HG03280 (cell line): ENCODE results near the gene MED15.
"Not testable (repeated sequence)": the region's sequence is repeated elsewhere in the genome, so short reads cannot be mapped to it uniquely, and the experiment has no call there.

Experiments
- ATAC-seq: cut with Tn5 transposase; IDR thresholded peaks from one replicate; pipeline ENCODE4 v1.9.1; 2021; ENCODE audit warnings: mild to moderate bottlenecking, moderate library complexity; ENCODE audit not compliant: unreplicated experiment

Gene MED15

DNA sequence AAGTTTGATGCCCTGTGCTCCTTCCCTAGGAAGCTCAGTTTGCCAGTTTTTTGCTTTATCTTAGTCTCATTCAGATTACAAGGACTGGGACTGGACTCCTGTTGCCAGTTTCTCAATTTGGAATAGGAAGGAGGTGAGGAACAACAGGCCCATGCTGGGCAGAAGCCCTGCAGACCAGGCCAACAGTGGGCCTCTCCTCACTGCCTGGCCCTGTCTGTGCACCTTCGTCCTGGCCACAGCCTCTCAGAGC, 23.7 kb downstream of the MED15 start:
- no peak for ATAC-seq

DNA sequence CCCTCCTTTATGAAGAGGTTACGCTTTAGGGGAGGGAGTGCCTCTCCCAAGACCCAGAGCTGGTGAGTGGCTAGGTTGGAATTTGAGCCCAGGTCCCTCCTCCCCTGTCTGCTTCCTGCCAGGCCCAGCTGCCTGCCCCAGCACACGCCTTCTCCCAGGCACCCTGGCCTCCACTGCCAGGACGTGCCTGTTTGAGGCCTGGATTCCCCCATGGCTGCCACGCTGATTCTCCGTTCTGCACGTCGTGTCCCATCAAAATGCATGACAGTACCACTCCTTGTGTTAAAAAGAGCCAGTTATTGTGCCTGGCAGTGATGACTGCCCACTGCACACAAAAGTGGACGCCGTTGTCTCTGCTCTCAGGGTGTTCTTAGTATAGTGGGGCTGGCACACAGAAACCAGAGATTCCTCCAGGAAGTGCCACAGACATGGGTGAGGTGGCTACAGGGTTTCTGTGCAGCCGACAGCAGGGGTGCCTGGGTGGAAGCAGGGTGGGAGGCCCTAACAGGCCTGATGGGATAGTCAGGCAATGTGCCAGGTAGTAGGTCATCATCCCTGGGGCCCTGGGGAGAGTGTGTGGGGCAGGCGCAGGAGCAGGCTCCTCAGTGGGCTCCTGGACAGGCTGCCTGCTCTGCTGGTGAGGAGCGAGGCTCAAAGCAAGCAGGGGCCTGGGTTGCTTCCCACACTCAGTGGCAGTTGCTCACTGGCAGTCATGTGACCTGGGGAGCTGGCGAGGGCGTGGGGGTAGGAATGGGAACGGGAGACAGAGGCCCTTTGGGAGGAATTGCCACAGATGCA, 24.2 kb downstream of the MED15 start:
- no peak for ATAC-seq

DNA sequence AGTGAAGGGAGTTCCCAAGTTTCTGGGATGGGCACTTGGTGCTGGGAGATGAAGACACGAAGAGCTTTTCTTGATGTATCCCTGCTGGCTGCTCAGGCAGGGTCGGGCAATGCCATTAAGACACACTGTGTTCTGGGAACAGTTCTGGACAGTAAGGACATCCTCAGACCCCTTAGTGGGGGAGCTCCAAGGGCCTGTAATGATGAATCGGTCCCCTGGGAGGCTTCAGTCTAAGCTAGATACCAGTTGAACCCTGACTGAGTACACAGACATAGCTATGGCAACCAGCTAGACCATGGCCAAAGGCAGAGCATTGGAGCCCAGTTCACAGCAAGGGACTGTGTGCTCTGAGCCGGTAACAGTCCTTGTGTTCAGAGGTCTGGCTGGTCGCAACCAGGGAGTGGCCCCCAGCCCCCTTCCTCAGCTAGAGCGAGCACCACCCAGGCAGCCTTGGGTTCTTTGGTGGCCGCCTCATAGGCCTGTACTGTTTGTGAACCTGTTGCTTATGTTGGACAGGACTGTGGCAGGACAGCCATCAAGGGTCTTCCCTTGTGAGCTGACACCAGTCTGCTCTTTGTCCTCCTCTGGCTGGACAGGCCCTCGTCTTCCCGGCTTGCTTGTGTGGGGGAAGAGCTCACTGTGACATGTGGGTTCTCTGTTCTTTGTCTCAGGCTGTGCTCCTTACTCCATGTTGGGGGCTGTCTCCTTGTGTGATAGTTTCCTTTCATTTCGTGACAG, 25.0 kb downstream of the MED15 start:
- ATAC-seq: no peak

DNA sequence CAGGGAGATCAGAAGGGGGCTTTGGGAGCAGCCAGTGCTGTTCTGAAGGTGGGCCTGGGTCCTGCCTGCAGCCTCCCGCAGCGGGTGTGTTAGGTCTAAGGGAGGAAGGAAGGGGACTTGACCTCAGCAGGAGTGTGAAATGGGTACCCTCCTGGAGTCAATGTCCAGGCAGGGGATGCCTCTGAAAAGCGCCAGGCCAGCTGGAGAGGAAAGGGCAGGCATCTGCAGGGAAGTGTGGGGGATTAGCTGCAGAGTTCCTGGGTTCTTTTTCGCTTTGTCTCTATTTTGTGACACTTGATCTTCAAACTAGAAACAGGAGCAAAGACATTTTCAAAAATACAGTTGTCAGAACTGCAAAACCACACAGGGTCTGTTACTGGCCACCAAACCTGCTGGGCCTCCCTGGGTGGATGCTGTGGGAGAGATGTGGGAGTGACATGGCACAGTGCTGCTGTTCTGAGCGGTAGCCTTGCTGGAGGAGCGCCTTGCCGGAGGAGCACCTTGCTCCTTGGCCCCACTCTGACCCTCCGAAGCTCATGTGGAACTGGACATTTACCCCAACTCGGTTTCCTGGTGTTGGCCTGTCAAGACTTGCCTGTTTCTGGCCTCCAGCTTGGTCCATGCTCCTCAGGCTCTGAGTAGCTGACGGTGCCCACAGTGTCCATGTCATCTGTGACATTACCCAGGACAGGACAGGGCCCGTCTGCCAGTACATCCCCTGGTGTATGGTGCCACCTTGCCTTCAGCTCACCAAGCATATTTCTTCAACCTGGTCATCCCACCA, 25.9 kb downstream of the MED15 start:
- no peak for ATAC-seq

DNA sequence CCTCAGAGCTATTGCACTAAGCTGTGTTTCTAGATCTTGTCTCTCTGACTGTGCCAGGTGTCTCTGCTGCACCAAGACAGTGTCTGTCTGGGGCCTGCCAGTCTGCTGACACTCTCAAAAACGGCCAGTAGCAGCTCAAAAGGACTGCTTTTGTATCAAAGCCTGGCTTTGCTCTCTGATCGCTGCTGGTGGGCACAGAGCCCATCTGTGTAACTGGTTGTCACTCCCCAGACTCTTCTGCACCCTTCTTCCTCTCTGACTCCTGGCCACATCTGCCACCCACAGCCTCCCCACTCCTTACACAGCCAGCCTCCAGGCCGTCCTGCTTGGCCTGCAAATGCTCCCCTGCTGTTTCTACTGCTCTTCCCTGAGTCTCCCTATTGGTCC, 26.5 kb downstream of the MED15 start:
- ATAC-seq: no peak

DNA sequence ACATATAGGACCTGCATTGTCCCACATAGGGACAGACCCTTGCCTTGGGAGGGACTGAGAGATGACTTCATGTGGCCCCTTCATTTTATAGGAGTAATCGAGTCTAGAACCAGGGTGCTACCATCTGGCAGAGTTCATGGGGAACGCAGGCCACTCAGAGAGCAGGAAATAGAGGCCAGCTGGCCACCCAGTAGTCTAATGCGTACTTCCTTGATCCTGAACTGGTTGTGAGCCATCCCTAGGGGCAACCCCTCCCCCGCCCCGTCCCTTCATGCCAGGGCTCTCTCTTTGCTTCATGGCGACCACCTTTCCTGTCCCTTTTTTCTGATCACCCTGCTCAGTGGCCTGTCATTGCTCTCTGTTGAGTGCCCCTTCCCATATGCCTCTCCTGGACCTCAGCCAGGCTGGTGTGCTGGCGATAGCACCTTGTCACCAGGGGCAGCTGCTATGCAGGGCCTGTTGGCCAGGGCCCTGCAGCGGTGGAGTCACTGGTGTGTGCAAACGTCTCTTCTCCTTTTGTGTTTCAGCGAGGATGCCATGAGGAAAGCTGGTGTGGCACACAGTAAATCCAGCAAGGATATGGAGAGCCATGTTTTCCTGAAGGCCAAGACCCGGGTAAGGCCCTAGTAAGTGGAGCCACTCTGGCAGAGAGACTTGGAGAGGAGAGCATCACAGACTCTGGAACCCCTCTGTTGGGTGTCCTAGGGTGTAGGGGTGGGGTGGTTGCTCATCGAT, 29.3 kb downstream of the MED15 start:
- no peak for ATAC-seq

DNA sequence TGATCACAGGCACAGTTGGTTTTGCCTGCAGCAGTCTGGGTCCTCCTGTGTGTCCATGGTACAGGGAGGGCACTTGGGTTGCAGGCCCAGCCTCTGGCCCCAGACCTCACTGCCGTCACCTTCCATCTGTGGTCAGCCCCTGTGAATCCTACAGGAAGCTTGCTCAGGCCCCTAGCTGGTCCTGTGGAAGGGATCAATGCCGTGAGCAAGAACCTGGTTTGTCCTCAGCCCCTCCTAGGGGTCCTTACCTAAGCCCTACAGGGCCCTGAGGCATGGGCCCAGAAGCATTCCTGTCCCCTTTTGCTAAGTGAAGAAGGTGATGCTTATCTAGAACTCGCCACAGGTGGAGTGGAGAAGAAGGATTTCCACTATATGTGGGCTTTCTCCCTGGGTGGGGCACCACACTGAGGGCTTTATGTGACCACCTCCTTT, 29.9 kb downstream of the MED15 start:
- ATAC-seq: no peak

DNA sequence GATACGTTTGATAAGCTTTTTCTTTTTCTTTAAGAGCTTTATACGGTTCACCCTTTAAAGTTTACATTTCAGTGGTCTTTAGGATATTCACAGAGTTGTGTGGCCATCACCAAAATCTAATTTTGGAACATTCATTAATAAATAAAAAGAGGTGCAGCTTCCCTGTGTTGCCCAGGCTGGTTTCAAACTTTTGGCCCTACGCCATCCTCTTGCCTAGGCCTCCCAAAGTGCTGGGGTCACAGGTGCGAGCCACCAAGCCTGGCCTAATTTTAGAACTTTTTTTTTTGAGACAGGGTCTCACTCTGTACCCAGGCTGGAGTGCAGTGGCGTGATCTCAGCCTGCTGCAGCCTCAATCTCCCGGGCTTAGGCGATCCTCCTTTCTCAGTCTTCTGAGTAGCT, 30.6 kb downstream of the MED15 start:
- no peak for ATAC-seq

DNA sequence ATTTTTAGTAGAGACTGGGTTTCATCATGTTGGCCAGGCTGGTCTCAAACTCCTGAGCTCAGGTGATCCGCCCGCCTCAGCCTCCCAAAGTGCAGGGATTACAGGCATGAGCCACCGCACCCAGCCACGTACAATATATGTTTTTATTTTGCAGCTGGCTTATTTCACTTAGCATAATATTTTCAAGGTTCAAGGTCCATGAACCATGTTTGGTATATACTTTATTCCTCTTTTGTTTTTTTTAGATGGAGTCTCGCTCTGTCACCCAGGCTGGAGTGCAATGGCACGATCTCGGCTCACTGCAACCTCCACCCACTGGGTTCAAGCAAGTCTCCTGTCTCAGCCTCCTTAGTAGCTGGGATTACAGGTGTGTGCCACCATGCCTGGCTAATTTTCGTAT, 31.5 kb downstream of the MED15 start:
- not testable (repeated sequence) for ATAC-seq

DNA sequence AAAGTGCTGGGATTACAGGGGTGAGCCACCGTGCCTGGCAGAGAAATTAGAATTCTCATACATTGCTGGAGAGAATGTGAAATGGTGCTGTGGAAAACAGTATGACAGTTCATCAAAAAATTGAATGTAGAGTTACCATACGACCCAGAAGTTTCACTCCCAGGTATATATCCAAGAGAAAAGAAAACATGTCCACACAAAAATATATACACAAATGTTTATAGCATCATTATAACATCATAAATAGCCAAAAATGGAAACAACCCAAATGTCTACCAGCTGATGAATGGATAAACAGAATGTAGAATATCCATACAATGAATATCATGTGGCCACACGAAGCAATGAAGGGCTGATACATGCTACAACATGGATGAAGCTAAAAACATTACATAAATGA, 34.6 kb downstream of the MED15 start:
- ATAC-seq: no peak

DNA sequence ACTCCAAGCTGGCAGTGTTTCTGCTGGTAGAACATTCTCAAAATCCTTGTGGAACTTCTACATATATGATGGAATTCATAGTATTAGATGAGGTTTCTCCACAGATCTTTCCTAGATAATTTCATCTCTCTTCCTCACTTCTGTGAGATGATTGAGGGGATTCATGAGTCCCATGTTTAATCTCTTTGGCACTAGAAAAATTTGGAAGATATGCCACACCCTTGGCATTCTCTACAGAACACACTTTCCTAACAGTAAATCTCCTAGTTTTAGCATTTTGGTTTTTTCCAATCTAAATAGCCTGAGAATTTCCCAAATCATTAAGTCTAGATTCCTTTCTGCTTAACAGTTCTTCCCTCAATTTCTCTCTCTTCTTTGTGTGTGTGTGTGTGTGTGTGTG, 35.3 kb downstream of the MED15 start:
- ATAC-seq: no peak

DNA sequence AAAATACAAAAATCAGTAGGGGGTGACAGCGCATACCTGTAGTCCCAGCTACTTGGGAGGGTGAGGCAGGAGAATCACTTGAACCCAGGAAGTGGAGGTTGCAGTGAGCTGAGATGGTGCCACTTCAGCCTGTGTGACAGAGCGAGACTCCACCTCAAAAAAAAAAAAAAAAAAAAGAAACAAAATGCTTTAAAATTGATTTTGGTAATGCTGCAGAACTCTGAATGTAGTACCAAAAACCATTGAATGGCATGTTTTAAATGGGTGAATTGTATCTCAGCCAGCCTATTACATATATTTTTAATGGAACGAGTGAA, 37.9 kb downstream of the MED15 start:
- not testable (repeated sequence) for ATAC-seq

DNA sequence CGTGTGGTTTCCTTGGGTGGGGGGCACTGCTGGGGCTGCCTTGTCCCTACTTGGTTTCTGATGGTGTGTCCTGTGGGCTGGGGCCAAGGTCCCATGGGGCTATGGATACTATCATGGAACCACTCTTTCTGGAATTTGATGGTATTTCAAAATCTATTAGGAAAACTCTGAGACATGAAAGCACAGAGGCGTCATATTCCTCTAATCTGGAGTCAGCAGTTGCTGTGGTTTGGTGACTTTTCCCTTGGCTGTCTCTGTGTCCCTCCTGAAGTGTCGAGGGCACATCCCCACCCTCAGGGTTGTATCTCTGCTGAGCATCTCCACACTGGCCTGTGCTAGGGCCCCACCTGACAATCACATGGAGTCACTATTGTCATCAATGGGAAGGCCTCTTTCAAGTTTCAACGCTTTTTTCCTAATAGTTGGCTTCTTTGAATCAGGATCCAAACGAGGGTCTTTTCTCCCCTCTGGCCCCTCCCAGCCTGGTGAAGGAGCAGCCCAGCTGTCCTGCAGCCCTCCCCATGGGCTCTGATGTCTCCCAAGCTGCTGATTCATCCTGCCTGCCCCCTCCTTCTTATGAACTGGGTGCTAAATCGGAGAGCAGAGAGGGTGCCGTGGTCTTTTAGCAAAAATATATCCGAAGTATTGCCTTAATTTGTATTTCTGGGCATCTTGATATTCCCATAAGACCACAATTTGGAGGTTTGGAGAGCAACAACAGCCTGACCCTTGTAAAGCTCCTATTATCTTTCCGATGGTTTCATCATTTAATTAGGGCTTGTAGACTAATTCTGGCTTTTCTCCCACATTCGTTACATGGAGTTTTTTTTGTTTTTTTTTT, 38.5 kb downstream of the MED15 start:
- ATAC-seq: no peak

DNA sequence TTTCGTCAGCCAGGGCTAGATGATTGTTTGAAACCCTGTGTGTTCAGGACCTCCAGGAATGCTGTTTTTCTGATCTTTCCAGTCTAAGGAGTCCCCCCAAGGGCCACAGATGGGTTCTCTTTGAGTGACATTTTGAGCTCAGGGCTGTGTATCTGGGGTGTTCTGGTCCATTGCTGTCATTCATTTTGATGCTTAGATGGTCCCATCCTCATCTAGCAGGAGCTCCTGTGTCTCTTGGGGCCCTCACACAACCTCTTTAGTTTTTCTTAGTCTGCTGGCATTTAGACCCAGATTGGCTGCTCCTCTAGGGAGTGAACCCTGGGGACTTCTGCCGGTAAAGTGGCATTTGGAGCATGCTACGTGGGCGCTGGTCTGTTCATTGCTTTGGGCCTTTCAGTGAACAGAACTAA, 39.1 kb downstream of the MED15 start:
- no peak for ATAC-seq

DNA sequence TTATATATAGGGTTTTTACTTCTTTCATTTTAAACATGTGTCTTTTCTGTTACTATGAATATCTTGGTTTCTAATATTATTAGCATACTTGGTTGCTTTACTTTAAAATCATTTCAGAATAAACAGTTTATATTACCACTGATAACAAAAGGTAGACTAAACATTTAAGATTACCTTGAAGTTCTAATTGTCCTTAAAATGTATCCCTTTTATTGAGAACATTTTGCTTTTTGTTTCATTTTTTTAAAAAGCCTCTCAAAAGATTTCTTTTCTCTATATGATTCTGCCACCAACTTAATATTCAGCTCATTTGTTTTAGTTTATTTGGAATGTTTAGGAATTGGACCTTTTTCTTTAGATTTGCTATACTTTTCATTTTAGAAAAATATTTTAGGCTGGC, 39.6 kb downstream of the MED15 start:
- ATAC-seq: no peak

DNA sequence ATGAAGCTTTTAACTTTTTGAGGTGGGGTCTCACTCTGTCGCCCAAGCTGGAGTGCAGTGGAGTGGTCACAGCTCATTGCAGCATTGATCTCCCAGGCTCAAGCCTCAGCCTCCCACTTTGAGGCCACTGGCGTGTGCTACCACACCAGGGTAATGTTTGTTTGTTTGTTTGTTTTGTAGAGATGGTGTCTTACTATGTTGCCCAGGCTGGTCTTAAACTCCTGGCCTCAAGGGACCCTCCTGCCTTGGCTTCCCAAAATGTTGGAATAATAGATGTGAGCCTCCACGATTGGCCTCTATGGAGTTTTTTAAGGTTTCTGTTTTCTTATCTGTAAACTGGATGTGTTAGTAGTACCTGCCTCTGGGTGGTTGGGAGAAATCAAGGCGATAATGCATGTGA, 41.4 kb downstream of the MED15 start:
- ATAC-seq: no peak

DNA sequence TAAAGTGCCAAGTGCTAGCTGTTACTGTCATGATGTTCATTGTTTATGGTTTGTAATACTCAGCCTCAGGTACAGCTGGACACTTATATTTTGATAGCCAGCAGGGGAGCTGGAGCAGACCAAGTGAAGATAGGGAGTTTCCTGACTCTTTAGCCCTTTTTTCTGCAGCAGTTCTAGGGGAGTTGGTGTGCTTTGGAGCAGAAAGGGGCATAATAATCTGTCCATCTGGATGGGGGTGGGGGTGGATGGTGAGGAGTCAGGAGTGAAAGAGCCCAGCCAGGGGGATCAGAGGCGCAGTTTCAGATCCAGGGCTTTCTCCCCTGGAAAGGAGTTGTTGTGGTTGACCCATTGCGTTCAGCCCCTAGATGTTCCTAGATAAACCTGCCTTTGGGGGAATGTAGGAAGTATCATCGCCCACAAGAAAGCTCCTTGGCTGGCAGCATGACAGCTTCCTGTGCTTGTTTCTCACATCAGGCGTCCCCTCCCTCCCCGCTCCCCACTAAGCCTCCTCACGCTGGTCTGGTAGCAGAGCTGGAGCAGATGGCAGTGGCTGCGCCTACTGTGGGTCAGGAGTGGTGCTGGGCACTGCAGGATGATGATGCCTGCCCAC, 41.9 kb downstream of the MED15 start:
- ATAC-seq: no peak

DNA sequence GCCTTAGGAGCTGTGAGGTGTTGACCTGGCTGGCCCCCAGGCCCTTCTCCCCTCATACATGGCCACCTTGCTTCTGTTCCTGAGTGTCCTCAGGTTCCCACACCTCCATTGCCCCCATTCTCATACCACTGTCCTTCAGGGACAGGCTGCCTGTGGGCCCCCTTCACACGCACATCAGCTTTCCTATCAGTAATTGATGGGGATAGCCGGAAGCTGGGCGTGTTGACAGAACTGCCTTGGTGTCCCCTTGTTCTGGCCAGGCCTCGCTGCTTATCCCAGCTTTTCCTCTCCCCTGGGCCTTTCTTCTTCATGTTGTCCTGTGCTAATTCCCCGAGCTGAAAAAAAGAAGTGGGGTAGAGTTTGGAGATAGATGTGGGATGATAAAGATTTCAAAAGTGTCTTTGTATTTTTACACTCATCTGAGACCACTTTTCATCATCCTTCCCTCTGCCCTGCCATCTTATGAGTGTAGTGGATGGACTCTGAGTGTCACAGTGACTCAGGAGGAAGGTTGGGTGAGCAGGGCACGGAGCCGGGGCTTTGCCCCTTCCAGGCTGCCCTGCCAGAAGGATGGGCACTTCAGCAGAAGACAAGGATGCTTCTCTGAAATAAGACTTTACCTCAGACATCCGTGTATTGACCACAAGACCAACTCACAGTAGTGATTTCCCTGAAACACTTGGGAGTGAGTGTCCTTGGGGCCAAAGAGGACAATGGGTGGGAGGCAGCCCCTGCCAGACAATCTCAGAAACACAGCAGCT, 42.8 kb downstream of the MED15 start:
- ATAC-seq: no peak
